Prostate gland (tissue), 2 donors: ENCODE measurements around the gene BARHL2. TPM values are rescaled to one million over a fixed set of nuclear protein-coding genes. Genes with fewer than 3 reads are reported as not detected.

ENCODE experiments used
- DNase-seq: peaks from one replicate; pipeline ENCODE4 v3.0.0-alpha.2; 2019; ENCODE audit warnings: low spot score
- H3K27ac ChIP-seq, 2 donors: fragments of 200-600 bp; sonication (generic); 2 replicates each; pipeline ENCODE4 v1.5.1; 2017 to 2019
- H3K27me3 ChIP-seq: fragments of 200-600 bp; sonication (generic); replicated peaks from 2 replicates; pipeline ENCODE4 v1.5.1; 2019; ENCODE audit not compliant: insufficient read depth
- H3K36me3 ChIP-seq, 2 donors: fragments of 200-600 bp; sonication (generic); 1 replicate in 1 of 2; 2 replicates in 1 of 2; pipeline versions ENCODE4 v1.5.1 to v1.8.1; 2017 to 2019
- H3K4me1 ChIP-seq: fragments of 200-600 bp; sonication (generic); replicated peaks from 2 replicates; pipeline ENCODE4 v1.5.1; 2019
- H3K4me3 ChIP-seq, 2 donors: fragments of 200-600 bp; sonication (generic); 2 replicates each; pipeline ENCODE4 v1.5.1; 2017 to 2019
- H3K9me3 ChIP-seq: fragments of 200-600 bp; sonication (generic); 2 replicates; pipeline ENCODE4 v1.5.1; 2017
- CTCF ChIP-seq, 4 experiments: fragments of 200-600 bp in 2 of 4; fragments of 450-650 bp in 2 of 4; sonication (generic) in 2 of 4; IDR thresholded peaks; 1 replicate in 3 of 4; 2 replicates in 1 of 4; pipeline ENCODE4 v1.5.1; 2016 to 2019; ENCODE audit warnings: antibody characterized with exemption in 4 of 4, mild to moderate bottlenecking in 2 of 4, moderate library complexity in 2 of 4
- POLR2A ChIP-seq: fragments of 450-650 bp; IDR thresholded peaks from one replicate; pipeline ENCODE4 v1.6.1; 2016; ENCODE audit warnings: antibody characterized with exemption, mild to moderate bottlenecking
- POLR2AphosphoS5 ChIP-seq: sonication (generic); formaldehyde crosslinking; IDR thresholded peaks from one replicate; pipeline ENCODE4 v1.6.1; 2017; ENCODE audit warnings: antibody characterized with exemption
- WGBS: methylation state at CpG from one replicate; pipeline ENCODE4 v1.1.5; 2018; 5-methylcytosine and 5-hydroxymethylcytosine counted together
- intact Hi-C: fragments of 100-400 bp; cut with DNase I; formaldehyde crosslinking; loops from one replicate; pipeline ENCODE4 v1.14.2; 2022
- total RNA-seq, 2 donors: library from RNA; depleted of rRNA; stranded (reverse); fragments of >200 nt; gene quantifications; one replicate each; pipeline ENCODE4 v1.1.0, GENCODE V29; 2016

Gene BARHL2
- total RNA-seq, 2 donors from 2014 or later, result 1.9 TPM; not detected in 1

GRCh38 chr1:90725657-90726424, 8.7 kb upstream of the BARHL2 start:
- H3K9me3 ChIP-seq, result no peaks in the 10 kb centered on the region
- no peaks in the 10 kb centered on the region for H3K36me3 ChIP-seq
- WGBS, result 4% methylated on average over 44 of the region's 44 CpGs
- H3K4me3 ChIP-seq, result no peak overlapping the region
- DNase-seq, result no peak
- TF ChIP-seq POLR2AphosphoS5, result no peak
- peaks cover 69% of the 10 kb centered on the region for H3K27me3 ChIP-seq
- H3K27ac ChIP-seq, result no peak overlapping the region
- peaks cover 7% of the 10 kb centered on the region for H3K4me1 ChIP-seq
- intact Hi-C loops, result no loop called here

GRCh38 chr1:90724926-90725656, 8.0 kb upstream of the BARHL2 start:
- Histone ChIP-seq H3K36me3 (no peaks in the 10 kb centered on the region), H3K27me3 (peaks cover 68% of the 10 kb centered on the region), H3K9me3 (no peaks in the 10 kb centered on the region), H3K27ac (no peak overlapping the region), H3K4me1 (peaks cover 7% of the 10 kb centered on the region), H3K4me3 (no peak overlapping the region)
- intact Hi-C loops, result no loop called here
- DNase-seq, result no peak
- 4% methylated on average over 52 of the region's 52 CpGs for WGBS
- TF ChIP-seq CTCF (IDR thresholded peaks at IDR 0.05) (no peak), POLR2AphosphoS5 (no peak), POLR2A (no peak)

GRCh38 chr1:90724361-90724760, 7.3 kb upstream of the BARHL2 start:
- TF ChIP-seq CTCF (IDR thresholded peaks at IDR 0.05) (no peak), POLR2AphosphoS5 (no peak), POLR2A (no peak)
- intact Hi-C loops, result no loop called here
- Histone ChIP-seq H3K27me3 (peaks cover 67% of the 10 kb centered on the region), H3K36me3 (no peaks in the 10 kb centered on the region), H3K4me3 (no peak overlapping the region), H3K4me1 (peaks cover 7% of the 10 kb centered on the region), H3K27ac (no peak overlapping the region), H3K9me3 (no peaks in the 10 kb centered on the region)
- 9% methylated on average over 19 of the region's 19 CpGs for WGBS
- no peak for DNase-seq

- no peaks in the 10 kb centered on the region for H3K9me3 ChIP-seq
- no peaks in the 10 kb centered on the region for H3K36me3 ChIP-seq
- intact Hi-C loops, result no loop called here
- no peak for DNase-seq
- no peak overlapping the region for H3K4me3 ChIP-seq
- peaks cover 7% of the 10 kb centered on the region for H3K4me1 ChIP-seq
- no peak for TF ChIP-seq POLR2AphosphoS5
- TF ChIP-seq CTCF (IDR thresholded peaks at IDR 0.05), result no peak
- no peak for TF ChIP-seq POLR2A
- no peak overlapping the region for H3K27ac ChIP-seq
- WGBS, result 8% methylated on average over 22 of the region's 22 CpGs
- peaks cover 67% of the 10 kb centered on the region for H3K27me3 ChIP-seq
Observed at GRCh38 chr1:90723590-90724108, 6.5 kb upstream of the BARHL2 start.

- Histone ChIP-seq H3K9me3 (no peaks in the 10 kb centered on the region), H3K27ac (no peak overlapping the region), H3K27me3 (peaks cover 66% of the 10 kb centered on the region), H3K4me3 (no peak overlapping the region), H3K36me3 (no peaks in the 10 kb centered on the region), H3K4me1 (peaks cover 7% of the 10 kb centered on the region)
- TF ChIP-seq POLR2A, result no peak
- no peak for TF ChIP-seq CTCF (IDR thresholded peaks at IDR 0.05)
- no peak for TF ChIP-seq POLR2AphosphoS5
- 17% methylated on average over 12 of the region's 12 CpGs for WGBS
- DNase-seq, result no peak
- intact Hi-C loops, result no loop called here
Observed at GRCh38 chr1:90722874-90723589, 5.9 kb upstream of the BARHL2 start.
